ENCODE measurements around the gene CCL28.
"Not testable (repeated sequence)": the region's sequence is repeated elsewhere in the genome, so short reads cannot be mapped to it uniquely, and the experiment has no call there.

The CCL28 gene

GRCh38 chr5:43376496-43377140 is 35.6 kb downstream of the CCL28 start:
- no peaks in the 10 kb centered on the region for H3K4me1 ChIP-seq (ENCODE audit: control insufficient read depth in 5 of 5, insufficient read depth in 5 of 5, low read length in 5 of 5)
- no peak overlapping the region for H3K27ac ChIP-seq (ENCODE audit: low read depth, low read length)
- H3K36me3 ChIP-seq (ENCODE audit: control insufficient read depth in 5 of 5, insufficient read depth in 5 of 5, low read length in 5 of 5): peaks cover 0 to 5% (median 0%) of the 10 kb centered on the region in 5 donors
- H3K27me3 ChIP-seq (ENCODE audit: control insufficient read depth in 5 of 5, insufficient read depth in 4 of 5, low read length in 5 of 5): no peaks in the 10 kb centered on the region
- no peaks in the 10 kb centered on the region for H3K9me3 ChIP-seq (ENCODE audit: control insufficient read depth in 5 of 5, low read length in 5 of 5)
- H3K9ac ChIP-seq (ENCODE audit: low read length in 5 of 5): no peak overlapping the region
- H3K4me3 ChIP-seq (ENCODE audit: low read depth in 1 of 5, low read length in 5 of 5): no peak overlapping the region

- H3K4me1 ChIP-seq (ENCODE audit: control insufficient read depth in 5 of 5, insufficient read depth in 5 of 5, low read length in 5 of 5): no peaks in the 10 kb centered on the region
- no peak overlapping the region for H3K4me3 ChIP-seq (ENCODE audit: low read depth in 1 of 5, low read length in 5 of 5)
- H3K9ac ChIP-seq (ENCODE audit: low read length in 5 of 5): no peak overlapping the region
- H3K36me3 ChIP-seq (ENCODE audit: control insufficient read depth in 5 of 5, insufficient read depth in 5 of 5, low read length in 5 of 5): peaks cover 0 to 3% (median 0%) of the 10 kb centered on the region in 5 donors
- no peak overlapping the region for H3K27ac ChIP-seq (ENCODE audit: low read depth, low read length)
- no peaks in the 10 kb centered on the region for H3K27me3 ChIP-seq (ENCODE audit: control insufficient read depth in 5 of 5, insufficient read depth in 4 of 5, low read length in 5 of 5)
- H3K9me3 ChIP-seq (ENCODE audit: control insufficient read depth in 5 of 5, low read length in 5 of 5): peaks cover 0 to 3% (median 0%) of the 10 kb centered on the region in 5 donors
Measured at GRCh38 chr5:43371821-43372220, 40.4 kb downstream of the CCL28 start.

- Histone ChIP-seq H3K27ac (ENCODE audit: low read depth, low read length) (no peak overlapping the region), H3K27me3 (ENCODE audit: control insufficient read depth in 5 of 5, insufficient read depth in 4 of 5, low read length in 5 of 5) (no peaks in the 10 kb centered on the region), H3K4me3 (ENCODE audit: low read depth in 1 of 5, low read length in 5 of 5) (no peak overlapping the region), H3K36me3 (ENCODE audit: control insufficient read depth in 5 of 5, insufficient read depth in 5 of 5, low read length in 5 of 5) (no peaks in the 10 kb centered on the region), H3K9ac (ENCODE audit: low read length in 5 of 5) (no peak overlapping the region), H3K9me3 (ENCODE audit: control insufficient read depth in 5 of 5, low read length in 5 of 5) (peaks cover 0 to 3% (median 0%) of the 10 kb centered on the region in 5 donors), H3K4me1 (ENCODE audit: control insufficient read depth in 5 of 5, insufficient read depth in 5 of 5, low read length in 5 of 5) (no peaks in the 10 kb centered on the region)
Measured at GRCh38 chr5:43370352-43370751, 41.8 kb downstream of the CCL28 start.

- H3K4me3 ChIP-seq (ENCODE audit: low read depth in 1 of 5, low read length in 5 of 5): no peak overlapping the region
- H3K36me3 ChIP-seq (ENCODE audit: control insufficient read depth in 5 of 5, insufficient read depth in 5 of 5, low read length in 5 of 5): no peaks in the 10 kb centered on the region
- no peak overlapping the region for H3K27ac ChIP-seq (ENCODE audit: low read depth, low read length)
- no peaks in the 10 kb centered on the region for H3K27me3 ChIP-seq (ENCODE audit: control insufficient read depth in 5 of 5, insufficient read depth in 4 of 5, low read length in 5 of 5)
- H3K4me1 ChIP-seq (ENCODE audit: control insufficient read depth in 5 of 5, insufficient read depth in 5 of 5, low read length in 5 of 5): no peaks in the 10 kb centered on the region
- H3K9ac ChIP-seq (ENCODE audit: low read length in 5 of 5): no peak overlapping the region
- peaks cover 0 to 3% (median 0%) of the 10 kb centered on the region in 5 donors for H3K9me3 ChIP-seq (ENCODE audit: control insufficient read depth in 5 of 5, low read length in 5 of 5)
Measured at GRCh38 chr5:43369651-43370050, 42.5 kb downstream of the CCL28 start.

GRCh38 chr5:43367909-43368669 is 44.1 kb downstream of the CCL28 start:
- Histone ChIP-seq H3K4me1 (ENCODE audit: control insufficient read depth in 5 of 5, insufficient read depth in 5 of 5, low read length in 5 of 5) (no peaks in the 10 kb centered on the region), H3K4me3 (ENCODE audit: low read depth in 1 of 5, low read length in 5 of 5) (no peak overlapping the region), H3K9ac (ENCODE audit: low read length in 5 of 5) (no peak overlapping the region), H3K27me3 (ENCODE audit: control insufficient read depth in 5 of 5, insufficient read depth in 4 of 5, low read length in 5 of 5) (no peaks in the 10 kb centered on the region), H3K36me3 (ENCODE audit: control insufficient read depth in 5 of 5, insufficient read depth in 5 of 5, low read length in 5 of 5) (no peaks in the 10 kb centered on the region), H3K27ac (ENCODE audit: low read depth, low read length) (no peak overlapping the region), H3K9me3 (ENCODE audit: control insufficient read depth in 5 of 5, low read length in 5 of 5) (peaks cover 0 to 3% (median 0%) of the 10 kb centered on the region in 5 donors)

GRCh38 chr5:43367453-43367852 is 44.7 kb downstream of the CCL28 start:
- no peak overlapping the region for H3K27ac ChIP-seq (ENCODE audit: low read depth, low read length)
- H3K4me3 ChIP-seq (ENCODE audit: low read depth in 1 of 5, low read length in 5 of 5): no peak overlapping the region
- H3K36me3 ChIP-seq (ENCODE audit: control insufficient read depth in 5 of 5, insufficient read depth in 5 of 5, low read length in 5 of 5): no peaks in the 10 kb centered on the region
- H3K9ac ChIP-seq (ENCODE audit: low read length in 5 of 5): no peak overlapping the region
- H3K27me3 ChIP-seq (ENCODE audit: control insufficient read depth in 5 of 5, insufficient read depth in 4 of 5, low read length in 5 of 5): no peaks in the 10 kb centered on the region
- no peaks in the 10 kb centered on the region for H3K4me1 ChIP-seq (ENCODE audit: control insufficient read depth in 5 of 5, insufficient read depth in 5 of 5, low read length in 5 of 5)
- H3K9me3 ChIP-seq (ENCODE audit: control insufficient read depth in 5 of 5, low read length in 5 of 5): peaks cover 0 to 3% (median 0%) of the 10 kb centered on the region in 5 donors

- H3K9me3 ChIP-seq (ENCODE audit: control insufficient read depth in 5 of 5, low read length in 5 of 5); H3K4me3 ChIP-seq (ENCODE audit: low read depth in 1 of 5, low read length in 5 of 5); H3K27me3 ChIP-seq (ENCODE audit: control insufficient read depth in 5 of 5, insufficient read depth in 4 of 5, low read length in 5 of 5); H3K4me1 ChIP-seq (ENCODE audit: control insufficient read depth in 5 of 5, insufficient read depth in 5 of 5, low read length in 5 of 5); H3K36me3 ChIP-seq (ENCODE audit: control insufficient read depth in 5 of 5, insufficient read depth in 5 of 5, low read length in 5 of 5); H3K27ac ChIP-seq (ENCODE audit: low read depth, low read length); H3K9ac ChIP-seq (ENCODE audit: low read length in 5 of 5): not testable (repeated sequence)
Measured at GRCh38 chr5:43366680-43367246, 45.4 kb downstream of the CCL28 start.

GRCh38 chr5:43365155-43365554 is 47.0 kb downstream of the CCL28 start:
- H3K27me3 ChIP-seq (ENCODE audit: control insufficient read depth in 5 of 5, insufficient read depth in 4 of 5, low read length in 5 of 5); H3K9ac ChIP-seq (ENCODE audit: low read length in 5 of 5); H3K27ac ChIP-seq (ENCODE audit: low read depth, low read length): not testable (repeated sequence)

GRCh38 chr5:43363445-43364152 is 48.6 kb downstream of the CCL28 start:
- Histone ChIP-seq H3K27me3 (ENCODE audit: control insufficient read depth in 5 of 5, insufficient read depth in 4 of 5, low read length in 5 of 5) (no peaks in the 10 kb centered on the region), H3K36me3 (ENCODE audit: control insufficient read depth in 5 of 5, insufficient read depth in 5 of 5, low read length in 5 of 5) (no peaks in the 10 kb centered on the region), H3K27ac (ENCODE audit: low read depth, low read length) (no peak overlapping the region), H3K9ac (ENCODE audit: low read length in 5 of 5) (no peak overlapping the region), H3K4me1 (ENCODE audit: control insufficient read depth in 5 of 5, insufficient read depth in 5 of 5, low read length in 5 of 5) (no peaks in the 10 kb centered on the region), H3K4me3 (ENCODE audit: low read depth in 1 of 5, low read length in 5 of 5) (no peak overlapping the region), H3K9me3 (ENCODE audit: control insufficient read depth in 5 of 5, low read length in 5 of 5) (peaks cover 4 to 13% (median 12%) of the 10 kb centered on the region in 5 donors)

More at GRCh38 chr5:43365155-43365554, 47.0 kb downstream of the CCL28 start:
- H3K9me3 ChIP-seq (ENCODE audit: control insufficient read depth in 5 of 5, low read length in 5 of 5); H3K4me1 ChIP-seq (ENCODE audit: control insufficient read depth in 5 of 5, insufficient read depth in 5 of 5, low read length in 5 of 5); H3K4me3 ChIP-seq (ENCODE audit: low read depth in 1 of 5, low read length in 5 of 5); H3K36me3 ChIP-seq (ENCODE audit: control insufficient read depth in 5 of 5, insufficient read depth in 5 of 5, low read length in 5 of 5): not testable (repeated sequence)

Data from subcutaneous abdominal adipose tissue (tissue), 5 donors.